MM.1S (cell line): ENCODE results near the gene IL1A.

Experiments used
- DNase-seq: peaks from one replicate; pipeline ENCODE4 v3.0.0-alpha.2; 2015
- H2AFZ ChIP-seq: fragments of 300-600 bp; sonication (generic); 2 replicates; pipeline ENCODE4 v1.6.0; 2016; ENCODE audit warnings: antibody characterized with exemption, low read length
- H3F3A ChIP-seq: fragments of 300-600 bp; sonication (generic); 2 replicates; pipeline ENCODE4 v1.6.1; 2016; ENCODE audit warnings: mild to moderate bottlenecking, antibody characterized with exemption, low read length, moderate library complexity, mixed read lengths; ENCODE audit not compliant: insufficient read depth
- H3K27ac ChIP-seq: fragments of 300-600 bp; sonication (generic); 2 replicates; pipeline ENCODE4 v1.5.1; 2016; ENCODE audit warnings: mild to moderate bottlenecking, low read length
- H3K27me3 ChIP-seq: fragments of 300-600 bp; sonication (generic); replicated peaks from 2 replicates; pipeline ENCODE4 v1.6.0; 2016; ENCODE audit warnings: low read length; ENCODE audit not compliant: insufficient read depth
- H3K36me3 ChIP-seq: fragments of 300-600 bp; sonication (generic); replicated peaks from 2 replicates; pipeline ENCODE4 v1.6.1; 2016; ENCODE audit warnings: mild to moderate bottlenecking, low read length, mixed read lengths; ENCODE audit not compliant: insufficient read depth
- H3K4me1 ChIP-seq: fragments of 300-600 bp; sonication (generic); 2 replicates; pipeline ENCODE4 v1.6.1; 2016; ENCODE audit warnings: low read length, mixed read lengths
- H3K4me2 ChIP-seq: fragments of 300-600 bp; sonication (generic); 2 replicates; pipeline ENCODE4 v1.6.0; 2016; ENCODE audit warnings: low read depth, low read length
- H3K4me3 ChIP-seq: fragments of 300-600 bp; sonication (generic); 2 replicates; pipeline ENCODE4 v1.5.1; 2016; ENCODE audit warnings: low read length, mixed read lengths
- H3K79me2 ChIP-seq: fragments of 300-600 bp; sonication (generic); 2 replicates; pipeline ENCODE4 v1.6.1; 2016; ENCODE audit warnings: mixed run types, low read length, mixed read lengths
- H3K9ac ChIP-seq: fragments of 300-600 bp; sonication (generic); 2 replicates; pipeline ENCODE4 v1.6.1; 2016; ENCODE audit warnings: low read length, mixed read lengths
- H3K9me2 ChIP-seq: fragments of 300-600 bp; sonication (generic); replicated peaks from 2 replicates; pipeline ENCODE4 v1.6.1; 2016; ENCODE audit warnings: mild to moderate bottlenecking, low read length, mixed read lengths; ENCODE audit not compliant: insufficient read depth
- H3K9me3 ChIP-seq: fragments of 300-600 bp; sonication (generic); replicated peaks from 2 replicates; pipeline ENCODE4 v1.6.1; 2016; ENCODE audit warnings: mild to moderate bottlenecking, low read length, mixed read lengths; ENCODE audit not compliant: insufficient read depth
- H4K20me1 ChIP-seq: fragments of 300-600 bp; sonication (generic); 2 replicates; pipeline ENCODE4 v1.6.1; 2016; ENCODE audit warnings: mild to moderate bottlenecking, low read length, moderate library complexity, mixed read lengths; ENCODE audit not compliant: insufficient read depth
- EZH2 ChIP-seq: fragments of 300-600 bp; sonication (generic); optimal IDR thresholded peaks from 2 replicates; pipeline ENCODE3; 2017; ENCODE audit warnings: low read depth, mild to moderate bottlenecking, antibody characterized with exemption, low read length, mixed read lengths
- EZH2phosphoT487 ChIP-seq: fragments of 300-600 bp; sonication (generic); IDR thresholded peaks from 2 replicates; pipeline ENCODE4 v1.6.1; 2018; ENCODE audit warnings: antibody characterized with exemption, low read length
- TF ChIP-seq, protein P1 (sequence below): fragments of 300-600 bp; sonication (generic); IDR thresholded peaks from 2 replicates; pipeline ENCODE4 v1.5.1; 2016; ENCODE audit warnings: antibody characterized with exemption, low read length, mixed read lengths

IL1A gene

DNA sequence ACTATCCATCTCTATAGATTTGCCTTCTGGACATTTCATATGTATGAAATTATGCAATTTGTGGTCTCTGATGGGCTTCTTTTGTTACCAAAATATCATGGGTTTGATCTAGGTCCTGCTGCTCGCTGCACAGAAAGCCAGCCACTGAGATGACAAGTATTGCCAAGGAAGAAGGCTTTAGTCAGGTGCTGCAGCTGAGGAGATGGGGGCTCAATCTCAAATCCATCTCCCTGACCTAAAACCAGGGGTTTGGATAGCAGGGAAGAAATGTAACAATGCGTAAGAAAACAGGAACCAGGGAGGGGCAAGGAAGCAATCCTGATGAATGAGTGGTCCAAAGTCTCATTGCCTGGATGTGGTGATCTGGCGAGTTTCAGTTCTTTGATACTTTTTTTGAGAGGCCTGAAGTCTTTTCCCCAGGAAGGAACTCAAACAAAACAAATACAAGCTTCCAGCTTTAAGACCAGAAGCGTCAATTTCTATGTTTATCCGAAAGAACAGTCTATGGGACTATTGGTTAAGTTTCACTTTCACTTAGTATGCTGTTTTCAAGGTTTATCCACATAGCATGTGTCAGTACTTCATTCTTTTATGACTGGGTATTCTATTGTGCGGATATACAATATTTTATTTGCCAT is 16.5 kb downstream of the IL1A start:
- peaks cover 16% of the 10 kb centered on the region for H3K79me2 ChIP-seq
- peak overlapping the region; percentile 12; the same call in 1 of the 2 replicates for H3K27ac ChIP-seq
- H3K36me3 ChIP-seq, result no peaks in the 10 kb centered on the region
- H3K9me3 ChIP-seq, result no peaks in the 10 kb centered on the region
- H4K20me1 ChIP-seq, result no peaks in the 10 kb centered on the region
- H3K4me3 ChIP-seq, result peak overlapping the region; percentile 8; the same call in 1 of the 2 replicates
- TF ChIP-seq EZH2 (no peak), EZH2phosphoT487 (no peak)
- TF ChIP-seq, protein P1, sequence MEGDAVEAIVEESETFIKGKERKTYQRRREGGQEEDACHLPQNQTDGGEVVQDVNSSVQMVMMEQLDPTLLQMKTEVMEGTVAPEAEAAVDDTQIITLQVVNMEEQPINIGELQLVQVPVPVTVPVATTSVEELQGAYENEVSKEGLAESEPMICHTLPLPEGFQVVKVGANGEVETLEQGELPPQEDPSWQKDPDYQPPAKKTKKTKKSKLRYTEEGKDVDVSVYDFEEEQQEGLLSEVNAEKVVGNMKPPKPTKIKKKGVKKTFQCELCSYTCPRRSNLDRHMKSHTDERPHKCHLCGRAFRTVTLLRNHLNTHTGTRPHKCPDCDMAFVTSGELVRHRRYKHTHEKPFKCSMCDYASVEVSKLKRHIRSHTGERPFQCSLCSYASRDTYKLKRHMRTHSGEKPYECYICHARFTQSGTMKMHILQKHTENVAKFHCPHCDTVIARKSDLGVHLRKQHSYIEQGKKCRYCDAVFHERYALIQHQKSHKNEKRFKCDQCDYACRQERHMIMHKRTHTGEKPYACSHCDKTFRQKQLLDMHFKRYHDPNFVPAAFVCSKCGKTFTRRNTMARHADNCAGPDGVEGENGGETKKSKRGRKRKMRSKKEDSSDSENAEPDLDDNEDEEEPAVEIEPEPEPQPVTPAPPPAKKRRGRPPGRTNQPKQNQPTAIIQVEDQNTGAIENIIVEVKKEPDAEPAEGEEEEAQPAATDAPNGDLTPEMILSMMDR, result no peak
- peak overlapping the region; percentile 47 for H2AFZ ChIP-seq
- no peak overlapping the region for H3K9ac ChIP-seq
- DNase-seq, result peak; percentile 52
- H3K4me2 ChIP-seq, result peak overlapping the region; percentile 37; the same call in 1 of the 2 replicates
- H3F3A ChIP-seq, result no peaks in the 10 kb centered on the region
- H3K4me1 ChIP-seq, result peaks cover 16% of the 10 kb centered on the region; the same call in 1 of the 2 replicates
- H3K27me3 ChIP-seq, result no peaks in the 10 kb centered on the region
- no peaks in the 10 kb centered on the region for H3K9me2 ChIP-seq

DNA sequence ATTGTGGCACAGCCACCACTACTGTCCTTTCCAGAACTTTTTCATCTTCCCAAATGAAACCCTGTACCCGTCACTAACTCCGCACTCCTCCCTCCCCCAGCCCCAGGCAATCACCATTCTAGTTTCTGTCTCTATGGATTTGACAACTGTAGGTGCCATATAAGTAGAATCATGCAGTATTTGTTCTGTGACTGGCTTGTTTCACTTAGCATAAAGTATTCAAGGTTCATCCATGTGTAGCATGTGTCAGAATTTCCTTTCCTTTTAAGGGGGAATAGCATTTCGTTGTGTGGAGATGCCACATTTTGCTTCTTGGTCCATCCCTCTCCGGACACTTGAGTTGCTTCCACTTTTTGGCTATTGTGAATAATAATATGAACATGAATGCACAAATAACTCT is 19.0 kb downstream of the IL1A start:
- Histone ChIP-seq H3K9me3 (no peaks in the 10 kb centered on the region), H3K36me3 (peaks cover 2% of the 10 kb centered on the region), H3K27ac (peak overlapping the region; percentile 39; the same call in 1 of the 2 replicates), H4K20me1 (no peaks in the 10 kb centered on the region), H3K4me1 (peaks cover 16% of the 10 kb centered on the region; the same call in 1 of the 2 replicates), H2AFZ (peak overlapping the region; percentile 61), H3K9me2 (no peaks in the 10 kb centered on the region), H3K79me2 (peaks cover 36% of the 10 kb centered on the region), H3K9ac (peak overlapping the region; percentile 53), H3K4me2 (peak overlapping the region; percentile 84), H3K27me3 (no peaks in the 10 kb centered on the region), H3K4me3 (peak overlapping the region; percentile 94), H3F3A (no peaks in the 10 kb centered on the region)
- peak; percentile 30 for DNase-seq
- TF ChIP-seq, protein P1, result no peak
- no peak for TF ChIP-seq EZH2phosphoT487
- TF ChIP-seq EZH2, result no peak

DNA sequence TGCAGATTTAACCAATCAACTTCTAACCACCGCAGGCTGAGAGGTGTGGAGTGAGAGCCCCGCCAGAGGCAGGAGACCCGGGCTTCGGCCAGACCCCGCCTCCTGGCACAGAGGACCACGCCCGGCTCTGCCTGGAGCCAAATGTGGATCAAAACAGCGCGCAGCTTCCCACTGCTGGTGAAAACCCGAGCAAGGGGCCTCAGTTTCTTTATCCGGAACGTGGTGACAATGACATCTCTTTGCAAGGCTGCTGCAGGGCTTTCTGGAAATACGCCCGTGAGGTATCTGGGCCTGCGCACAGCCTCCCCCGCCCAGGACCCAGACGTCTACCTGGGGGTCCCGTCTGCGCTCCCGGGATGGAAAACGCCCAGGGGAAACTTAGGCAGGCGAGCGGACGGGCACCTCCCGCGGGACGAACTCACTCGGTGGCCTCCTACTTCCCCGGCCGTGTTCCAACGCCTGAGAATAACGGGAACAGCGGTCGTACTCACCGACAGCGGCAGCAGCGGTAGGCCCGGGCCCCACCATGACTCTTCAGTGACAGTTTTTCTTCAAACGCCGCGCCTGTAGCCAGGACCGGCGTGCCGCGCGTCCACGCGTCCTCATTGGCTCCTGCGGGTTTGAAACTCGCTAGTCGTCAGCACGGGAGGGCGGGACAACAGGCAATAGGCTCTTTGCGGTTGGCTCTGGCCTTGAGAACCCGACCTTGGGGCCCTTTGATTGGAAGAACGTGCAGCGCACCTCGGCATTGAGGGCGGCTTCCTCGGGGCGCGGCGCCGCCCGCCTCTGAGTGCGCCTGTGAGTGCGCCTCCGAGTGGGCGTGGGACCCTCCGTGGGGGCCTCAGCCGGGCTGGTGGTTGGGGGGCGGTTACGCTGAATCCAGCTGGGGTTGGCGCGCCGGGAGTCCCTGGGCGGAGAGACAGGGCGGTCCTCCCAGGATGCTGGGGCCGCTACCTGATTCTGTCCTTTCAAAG is 19.9 kb downstream of the IL1A start, which contains the start of gene CKAP2L:
Gene CKAP2L, minus strand, starts transcription at position 539 of the 974 bp plus-strand sequence. Its CDS starts 11 bp downstream, at position 528.
- peaks cover 8% of the 10 kb centered on the region for H3K36me3 ChIP-seq
- peak within 1 kb of the TSS; percentile 78 for H3K9ac ChIP-seq
- H3K27me3 ChIP-seq, result no peaks in the 10 kb centered on the region
- H3K79me2 ChIP-seq, result peaks cover 43% of the 10 kb centered on the region
- DNase-seq, result peak; percentile 99
- H3K27ac ChIP-seq, result peak within 1 kb of the TSS; percentile 41; the same call in 1 of the 2 replicates
- H3K4me3 ChIP-seq, result peak within 1 kb of the TSS; percentile 94
- 0 out of 2 replicates have a peak, but pooled peaks cover 11% of the 10 kb centered on the region for H3K4me1 ChIP-seq
- no peaks in the 10 kb centered on the region for H4K20me1 ChIP-seq
- H2AFZ ChIP-seq, result peak within 1 kb of the TSS; percentile 91
- no peaks in the 10 kb centered on the region for H3K9me3 ChIP-seq
- H3K9me2 ChIP-seq, result no peaks in the 10 kb centered on the region
- peak within 1 kb of the TSS; percentile 87 for H3K4me2 ChIP-seq
- TF ChIP-seq, protein P1, result no peak
- TF ChIP-seq EZH2 (no peak), EZH2phosphoT487 (no peak)
- H3F3A ChIP-seq, result no peaks in the 10 kb centered on the region
